Endodermal cell (in vitro differentiated cells): ENCODE measurements around the gene MGAT5. TPM values are rescaled to one million over a fixed set of nuclear protein-coding genes. Genes with fewer than 3 reads are reported as not detected.
"Not testable (repeated sequence)": the region's sequence is repeated elsewhere in the genome, so short reads cannot be mapped to it uniquely, and the experiment has no call there.

Source experiments
- DNase-seq: peaks from one replicate; pipeline ENCODE4 v3.0.0-alpha.2; 2017
- H3K27ac ChIP-seq: 2 replicates; pipeline ENCODE4 v1.5.1; 2013; ENCODE audit warnings: mild to moderate bottlenecking, low read depth, low read length, moderate library complexity
- H3K27me3 ChIP-seq: 2 replicates; pipeline ENCODE4 v1.6.1; 2013; ENCODE audit warnings: mild to moderate bottlenecking, low read length, moderate library complexity; ENCODE audit not compliant: insufficient read depth, control insufficient read depth, poor library complexity, severe bottlenecking
- H3K36me3 ChIP-seq: 2 replicates; pipeline ENCODE4 v1.7.0; 2013; ENCODE audit warnings: mild to moderate bottlenecking, low read length, moderate library complexity; ENCODE audit not compliant: control insufficient read depth, insufficient read depth
- H3K4me1 ChIP-seq: one replicate; pipeline ENCODE4 v1.7.0; 2013; ENCODE audit warnings: low read length; ENCODE audit not compliant: control insufficient read depth, insufficient read depth
- H3K4me3 ChIP-seq: 2 replicates; pipeline ENCODE4 v1.5.1; 2013; ENCODE audit warnings: mild to moderate bottlenecking, low read length, moderate library complexity
- H3K9ac ChIP-seq: 2 replicates; pipeline ENCODE4 v1.6.1; 2013; ENCODE audit warnings: mild to moderate bottlenecking, low read length, moderate library complexity; ENCODE audit not compliant: poor library complexity, severe bottlenecking; ENCODE audit errors: extremely low read depth
- H3K9me3 ChIP-seq: 2 replicates; pipeline ENCODE4 v1.6.1; 2013; ENCODE audit warnings: mild to moderate bottlenecking, low read length, moderate library complexity; ENCODE audit not compliant: control insufficient read depth
- H3K27ac Mint-ChIP-seq: 2 replicates; pipeline ENCODE4 v1.8.0; 2020; ENCODE audit warnings: mixed read lengths
- H3K27me3 Mint-ChIP-seq: 2 replicates; pipeline ENCODE4 v1.8.0; 2021; ENCODE audit warnings: mild to moderate bottlenecking, mixed read lengths; ENCODE audit not compliant: insufficient read depth
- H3K36me3 Mint-ChIP-seq: 2 replicates; pipeline ENCODE4 v1.8.0; 2020; ENCODE audit warnings: low read depth, mixed read lengths
- H3K4me1 Mint-ChIP-seq: 2 replicates; pipeline ENCODE4 v1.8.0; 2020; ENCODE audit warnings: mixed read lengths
- H3K4me3 Mint-ChIP-seq: 2 replicates; pipeline ENCODE4 v1.8.0; 2020; ENCODE audit warnings: mild to moderate bottlenecking, moderate library complexity, mixed read lengths
- H3K9me3 Mint-ChIP-seq: 2 replicates; pipeline ENCODE4 v1.8.0; 2020; ENCODE audit warnings: mild to moderate bottlenecking, mixed read lengths
- WGBS, 2 experiments: methylation state at CpG; one replicate each; pipeline versions ENCODE4 v1.1.5 to v1.1.7; 2013; ENCODE audit warnings: missing lambda C conversion rate in 2 of 2, mixed read lengths in 1 of 2; ENCODE audit not compliant: insufficient coverage in 1 of 2, insufficient read length in 1 of 2; 5-methylcytosine and 5-hydroxymethylcytosine counted together
- total RNA-seq, 2 donors: library from RNA; stranded (reverse); fragmentation: NEBNext Ultra II Directional in 1 of 2; extraction: Animal tissue kit (Norgen Biotek cat#: 25700) in 1 of 2; gene quantifications; 2 replicates in 1 of 2; 3 replicates in 1 of 2; pipeline ENCODE4 v1.2.1, GENCODE V29; 2021
- TF ChIP-seq, protein P1 (sequence below): fragments of 200-600 bp; sonication (generic); conservative IDR thresholded peaks from 2 replicates; pipeline ENCODE4 v1.5.0; 2021; ENCODE audit warnings: antibody characterized with exemption, mild to moderate bottlenecking

The MGAT5 gene
- total RNA-seq, 2 donors from 2014 or later: 57.2 to 78.4 TPM

DNA sequence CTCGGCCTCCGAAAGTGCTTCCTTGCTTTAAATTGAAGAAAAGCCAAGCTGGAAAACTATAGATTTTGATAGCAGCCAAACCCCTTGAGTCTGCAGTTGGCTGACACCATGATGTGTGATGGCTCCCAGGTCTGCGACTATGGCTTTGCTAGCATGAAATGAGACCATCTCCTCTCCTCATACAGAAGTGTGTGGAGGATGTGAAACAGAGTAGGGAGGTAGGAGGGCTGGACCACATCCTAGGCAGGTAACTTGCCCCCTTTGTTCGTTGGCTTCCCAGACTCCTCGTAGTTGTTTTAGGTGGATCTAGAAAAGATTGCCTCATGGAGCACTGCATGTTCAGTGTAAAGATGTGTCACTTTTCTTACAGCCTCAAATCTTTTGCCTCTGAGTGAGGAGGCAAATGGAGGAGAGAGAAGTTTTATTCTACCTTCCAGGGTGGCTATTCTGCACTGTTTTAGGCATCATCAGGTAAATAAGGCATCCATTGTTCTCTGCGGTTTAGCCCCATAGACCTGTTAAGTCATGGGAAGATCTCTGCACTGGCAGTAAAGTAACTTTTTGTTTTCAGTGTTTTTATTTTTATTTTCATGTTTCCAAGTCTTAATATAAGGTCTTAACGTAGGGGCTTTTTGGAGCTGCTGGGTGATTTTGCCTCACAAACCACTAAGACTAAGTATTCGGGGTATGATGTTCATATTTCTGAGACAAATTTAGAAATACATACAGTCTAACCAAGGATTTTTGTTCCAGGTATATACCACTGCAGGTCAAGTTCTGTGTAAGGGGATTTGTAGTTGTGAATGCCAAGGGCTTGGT, 40.1 kb downstream of the MGAT5 start:
- Histone ChIP-seq H3K27me3 (no peaks in the 10 kb centered on the region), H3K4me1 (no peaks in the 10 kb centered on the region), H3K4me3 (no peak overlapping the region), H3K9ac (no peak overlapping the region), H3K9me3 (no peaks in the 10 kb centered on the region), H3K27ac (no peak overlapping the region), H3K36me3 (no peaks in the 10 kb centered on the region)
- Mint-ChIP-seq H3K9me3 (no peaks in the 10 kb centered on the region), H3K4me1 (peaks cover 9% of the 10 kb centered on the region), H3K27ac (no peak overlapping the region), H3K4me3 (no peak overlapping the region), H3K27me3 (no peaks in the 10 kb centered on the region), H3K36me3 (peaks cover 3% of the 10 kb centered on the region)
- TF ChIP-seq, protein P1, sequence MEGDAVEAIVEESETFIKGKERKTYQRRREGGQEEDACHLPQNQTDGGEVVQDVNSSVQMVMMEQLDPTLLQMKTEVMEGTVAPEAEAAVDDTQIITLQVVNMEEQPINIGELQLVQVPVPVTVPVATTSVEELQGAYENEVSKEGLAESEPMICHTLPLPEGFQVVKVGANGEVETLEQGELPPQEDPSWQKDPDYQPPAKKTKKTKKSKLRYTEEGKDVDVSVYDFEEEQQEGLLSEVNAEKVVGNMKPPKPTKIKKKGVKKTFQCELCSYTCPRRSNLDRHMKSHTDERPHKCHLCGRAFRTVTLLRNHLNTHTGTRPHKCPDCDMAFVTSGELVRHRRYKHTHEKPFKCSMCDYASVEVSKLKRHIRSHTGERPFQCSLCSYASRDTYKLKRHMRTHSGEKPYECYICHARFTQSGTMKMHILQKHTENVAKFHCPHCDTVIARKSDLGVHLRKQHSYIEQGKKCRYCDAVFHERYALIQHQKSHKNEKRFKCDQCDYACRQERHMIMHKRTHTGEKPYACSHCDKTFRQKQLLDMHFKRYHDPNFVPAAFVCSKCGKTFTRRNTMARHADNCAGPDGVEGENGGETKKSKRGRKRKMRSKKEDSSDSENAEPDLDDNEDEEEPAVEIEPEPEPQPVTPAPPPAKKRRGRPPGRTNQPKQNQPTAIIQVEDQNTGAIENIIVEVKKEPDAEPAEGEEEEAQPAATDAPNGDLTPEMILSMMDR: no peak
- WGBS, 2 experiments: 94 to 97% methylated on average over 5 to 8 of the region's 8 CpGs
- no peak for DNase-seq

DNA sequence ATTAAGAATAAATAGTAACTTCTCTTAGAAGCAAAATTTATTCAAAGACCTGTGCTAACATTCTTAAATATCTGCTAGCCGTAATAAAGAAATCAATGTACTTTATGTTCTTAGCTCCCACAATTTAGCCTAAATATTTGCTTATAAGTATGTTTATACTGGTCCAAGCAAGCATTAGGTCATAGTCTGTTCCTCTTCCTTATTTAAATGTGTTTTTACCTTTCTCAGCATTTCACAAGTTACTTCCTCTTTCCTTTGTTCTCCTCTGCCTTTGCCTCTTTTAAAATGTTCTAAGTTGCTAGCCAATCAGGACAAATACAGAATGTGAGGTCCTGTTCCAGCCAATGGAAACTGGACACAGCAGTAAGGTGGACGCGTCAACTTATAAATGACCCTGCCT, 40.7 kb downstream of the MGAT5 start:
- not testable (repeated sequence) for H3K9me3 Mint-ChIP-seq, H3K27ac Mint-ChIP-seq
- 90 to 94% methylated on average over 2 of the region's 3 CpGs for WGBS, 2 experiments

DNA sequence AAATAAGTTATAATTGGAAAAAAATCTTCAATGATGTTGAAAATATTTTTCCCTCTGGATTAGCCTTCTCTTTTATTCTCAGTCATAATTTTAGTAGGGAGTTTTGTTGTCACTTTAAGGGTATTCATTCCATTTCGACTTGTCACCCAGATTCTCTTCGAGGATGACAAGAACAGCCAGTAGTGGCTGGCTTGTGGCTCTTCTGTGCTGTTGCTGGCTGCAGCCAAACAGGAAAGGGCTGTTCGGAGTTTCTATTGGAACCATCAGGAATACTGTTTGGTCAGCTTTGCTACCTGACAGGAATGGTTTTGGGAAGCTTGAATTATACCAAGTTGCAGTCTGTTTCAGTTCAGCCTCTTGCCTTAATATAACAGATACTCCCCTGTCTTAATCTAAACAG, 41.6 kb downstream of the MGAT5 start:
- Histone ChIP-seq H3K4me3 (no peak overlapping the region), H3K27ac (no peak overlapping the region), H3K36me3 (no peaks in the 10 kb centered on the region), H3K9me3 (no peaks in the 10 kb centered on the region), H3K27me3 (no peaks in the 10 kb centered on the region), H3K4me1 (no peaks in the 10 kb centered on the region), H3K9ac (no peak overlapping the region)
- Mint-ChIP-seq H3K27ac (no peak overlapping the region), H3K4me1 (peaks cover 9% of the 10 kb centered on the region), H3K27me3 (no peaks in the 10 kb centered on the region), H3K9me3 (no peaks in the 10 kb centered on the region), H3K36me3 (peaks cover 3% of the 10 kb centered on the region), H3K4me3 (no peak overlapping the region)
- 90 to 100% methylated on average over 3 of the region's 3 CpGs for WGBS, 2 experiments
- TF ChIP-seq, protein P1: no peak
- DNase-seq: no peak

More for the DNA sequence above, 40.7 kb downstream of the MGAT5 start:
- not testable (repeated sequence) for H3K4me3 ChIP-seq, DNase-seq, H3K36me3 Mint-ChIP-seq, H3K27me3 ChIP-seq, H3K9ac ChIP-seq, H3K36me3 ChIP-seq, H3K27me3 Mint-ChIP-seq, H3K4me3 Mint-ChIP-seq, H3K4me1 ChIP-seq, H3K27ac ChIP-seq, H3K4me1 Mint-ChIP-seq, H3K9me3 ChIP-seq
